SKM-1 treated with dmso at 0.1 percent for 144 hours (cell line): ENCODE results near the gene STK38L.

Source experiments
- DNase-seq: peaks from one replicate; lab custom pipeline; 2025; ENCODE audit not compliant: unreplicated experiment; lab: John Stamatoyannopoulos, UW

The STK38L gene

GRCh38 chr12:27309293-27309994 lies 65.4 kb downstream of the STK38L start:
- no peak for DNase-seq

GRCh38 chr12:27309995-27310315 lies 65.9 kb downstream of the STK38L start:
- no peak for DNase-seq

DNA sequence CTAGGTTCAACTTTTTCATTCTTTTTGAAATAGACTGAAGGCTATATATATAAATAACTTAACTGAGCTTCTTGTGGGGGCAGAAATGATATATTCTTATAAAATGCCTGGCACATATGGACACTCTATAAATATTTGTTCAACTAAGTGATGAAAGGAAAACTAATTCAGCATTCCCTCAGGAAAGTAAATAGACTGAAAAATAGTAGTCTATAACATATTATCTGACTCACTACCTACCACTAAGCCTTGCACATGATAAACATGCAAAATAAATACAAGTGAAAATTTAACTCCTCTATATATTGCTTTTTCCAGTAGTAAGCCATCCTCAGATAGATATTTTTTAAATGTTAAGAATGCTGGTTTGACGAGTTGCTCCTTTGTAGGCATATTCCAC lies 72.9 kb downstream of the STK38L start:
- DNase-seq: no peak

- no peak for DNase-seq
Measured at GRCh38 chr12:27319409-27319808, 75.3 kb downstream of the STK38L start.

- no peak for DNase-seq
Measured at GRCh38 chr12:27319848-27320247, 75.8 kb downstream of the STK38L start.

- no peak for DNase-seq
Measured at GRCh38 chr12:27324530-27324929, 80.4 kb downstream of the STK38L start.

- no peak for DNase-seq
Measured at GRCh38 chr12:27330846-27331245, 86.8 kb downstream of the STK38L start.

- no peak for DNase-seq
Measured at GRCh38 chr12:27331291-27331926, 87.3 kb downstream of the STK38L start.

DNA sequence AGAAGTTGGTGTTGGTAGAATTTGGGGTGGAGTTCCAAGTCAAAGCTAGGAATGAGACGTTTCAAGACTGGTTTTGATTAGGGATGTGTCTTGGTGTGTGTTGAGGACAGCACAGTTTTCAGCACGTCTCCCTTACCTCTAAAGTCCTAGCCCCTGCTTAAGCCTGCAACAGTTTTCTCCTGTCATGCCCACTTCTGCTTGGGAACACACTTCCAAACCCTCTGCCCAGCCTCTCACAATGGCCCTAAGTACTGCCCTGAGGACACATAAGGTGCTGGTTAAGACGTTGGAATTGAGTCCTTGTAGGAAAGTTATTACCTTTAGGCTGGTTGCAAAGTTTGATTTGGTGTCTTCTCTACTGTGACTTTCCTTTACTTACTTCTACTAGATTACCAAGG lies 87.8 kb downstream of the STK38L start:
- DNase-seq: no peak

DNA sequence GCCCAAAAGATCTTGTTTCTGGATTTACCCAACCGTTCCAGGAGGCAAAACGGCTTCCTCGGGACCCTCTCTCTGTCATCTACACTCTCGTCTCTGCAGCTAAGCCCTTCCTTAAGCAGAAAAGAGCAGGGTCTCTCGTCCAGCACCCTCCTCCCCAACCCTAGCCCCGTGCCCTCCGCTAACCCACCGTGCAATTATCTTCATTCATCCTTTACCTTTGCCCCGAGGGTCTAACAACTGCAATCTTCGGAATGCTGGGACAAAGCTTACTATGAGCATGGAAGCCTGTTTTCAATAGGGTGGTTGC lies 88.3 kb downstream of the STK38L start:
- DNase-seq: no peak

DNA sequence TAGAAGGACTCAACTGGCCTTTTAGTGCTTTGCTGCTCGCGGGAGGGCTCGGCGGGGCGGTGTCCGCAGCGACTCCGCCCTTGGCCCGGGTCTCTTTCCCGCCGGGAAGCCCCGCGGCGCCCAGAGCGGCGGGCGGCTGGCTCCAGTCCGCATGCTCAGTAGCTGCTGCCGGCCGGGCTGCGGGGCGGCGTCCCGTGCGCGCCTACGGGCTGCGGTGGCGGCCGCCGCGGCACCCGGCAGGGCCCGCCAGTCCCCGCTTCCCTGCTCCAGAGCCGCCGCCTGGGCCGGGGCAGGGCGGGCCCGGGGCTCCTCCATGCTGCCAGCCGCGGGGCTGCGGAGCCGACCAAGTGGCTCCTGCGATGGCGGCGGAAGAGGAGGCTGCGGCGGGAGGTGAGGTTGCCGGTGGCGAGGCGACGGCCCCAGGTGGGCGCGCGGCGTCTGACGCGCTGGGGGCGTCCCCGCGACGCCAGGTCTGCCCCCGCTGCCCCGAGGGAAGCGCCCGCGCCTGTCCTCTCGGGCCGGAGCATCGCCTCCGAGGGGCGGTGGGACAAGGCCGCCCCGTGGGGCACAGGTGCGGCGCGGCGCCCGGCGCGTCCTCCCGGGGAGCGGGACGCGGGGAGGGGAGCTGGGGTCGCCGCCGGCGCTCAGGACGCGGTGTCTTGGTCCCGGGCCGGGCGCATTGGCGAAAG lies 88.8 kb downstream of the STK38L start, which contains the start of gene BMAL2:
Gene BMAL2 (plus strand): TSS at position 123 of the 689 bp plus-strand sequence. CDS start 237 bp downstream, at position 360.
- DNase-seq: no peak

DNA sequence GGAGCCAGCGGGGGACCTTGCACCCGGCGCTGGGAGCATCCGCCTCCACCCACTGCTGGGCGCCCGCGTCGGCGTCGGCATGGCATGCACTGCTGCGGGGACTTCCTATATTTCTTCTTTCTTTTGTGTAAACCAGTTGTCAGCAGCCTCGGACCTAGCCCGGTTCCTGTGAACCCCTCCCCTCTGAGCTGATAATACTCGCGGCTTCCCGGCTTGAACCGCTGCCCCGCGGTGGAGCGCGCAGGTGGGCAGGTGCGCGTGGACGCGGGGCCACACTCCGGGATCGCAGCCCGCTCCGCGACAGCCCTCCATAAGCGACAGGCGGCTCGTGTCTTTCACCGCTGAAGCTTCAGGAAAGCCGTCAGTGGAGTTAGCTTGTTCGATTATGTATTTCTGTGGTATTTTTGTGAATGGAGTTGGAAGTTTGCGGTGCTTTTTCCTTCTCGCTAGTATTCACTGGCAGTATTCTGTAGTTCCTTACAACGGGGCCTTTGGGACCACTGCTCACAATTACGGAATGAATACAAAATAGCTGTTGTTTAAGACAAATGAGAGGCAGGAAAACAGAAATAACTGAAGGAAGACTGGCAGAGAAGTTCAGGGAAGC lies 89.4 kb downstream of the STK38L start:
- DNase-seq: no peak

- DNase-seq: no peak
Measured at GRCh38 chr12:27334042-27334720, 90.1 kb downstream of the STK38L start.

DNA sequence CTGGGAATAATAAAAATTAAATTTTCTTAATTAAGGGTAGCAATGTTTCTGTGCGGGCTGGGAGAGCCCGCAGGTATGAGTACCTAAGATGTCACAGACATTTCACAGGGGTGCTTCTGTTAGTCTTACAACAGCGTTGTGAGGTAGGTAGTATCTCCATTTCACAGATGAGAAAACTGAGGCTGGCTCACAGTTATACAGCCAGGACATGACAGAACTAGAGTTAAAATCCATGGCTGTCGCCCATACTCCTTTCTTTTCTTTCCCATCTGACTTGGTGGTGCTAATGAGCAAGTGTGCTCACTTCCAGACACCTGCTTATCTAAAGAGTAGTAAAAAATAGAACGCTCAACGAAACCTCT lies 90.6 kb downstream of the STK38L start:
- no peak for DNase-seq

DNA sequence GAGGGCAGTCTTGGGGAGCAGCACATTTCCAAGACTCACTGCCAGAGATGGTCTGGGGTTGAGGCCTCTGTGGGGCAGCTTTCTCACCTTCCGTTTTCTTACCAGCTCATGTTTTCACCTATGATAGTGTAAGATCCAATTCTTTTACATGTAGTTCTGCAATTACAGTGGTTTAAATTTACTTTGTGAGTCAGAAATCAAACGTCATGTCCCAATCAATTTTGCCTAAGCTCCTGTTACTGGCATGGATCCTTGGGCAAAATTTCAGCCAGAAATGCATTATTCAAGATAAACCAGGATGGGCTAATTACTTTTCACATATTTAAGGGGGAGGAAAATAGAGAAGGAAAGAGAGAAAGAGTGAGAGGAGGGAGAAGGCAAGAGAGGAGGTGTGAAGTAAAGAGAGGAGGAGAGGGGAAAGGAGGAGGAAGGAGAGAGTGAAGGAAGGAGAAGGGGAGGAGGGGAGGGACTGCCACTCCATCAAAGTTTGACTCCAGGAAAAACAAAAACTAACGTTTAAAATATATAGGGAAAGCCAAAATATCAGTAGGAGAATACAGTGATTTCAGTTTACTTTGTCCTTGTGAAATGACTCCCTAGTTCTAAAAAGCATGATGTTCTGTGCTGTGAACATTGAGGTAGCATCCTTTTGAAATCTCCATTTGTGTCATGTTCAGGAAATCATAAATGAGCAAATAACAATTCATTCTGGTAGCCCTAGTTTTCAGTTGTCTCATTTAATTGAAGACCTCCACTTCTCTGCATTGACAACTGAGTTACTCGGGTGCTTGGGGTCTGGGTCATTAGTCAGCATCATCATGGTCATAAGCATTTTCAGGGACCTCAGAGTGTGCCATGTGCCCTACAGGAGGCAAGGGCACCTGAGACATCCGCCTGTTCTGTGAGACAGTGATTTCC lies 91.5 kb downstream of the STK38L start:
- no peak for DNase-seq

- DNase-seq: no peak
Measured at GRCh38 chr12:27336282-27336653, 92.2 kb downstream of the STK38L start.

GRCh38 chr12:27337376-27337775 lies 93.3 kb downstream of the STK38L start:
- no peak for DNase-seq

DNA sequence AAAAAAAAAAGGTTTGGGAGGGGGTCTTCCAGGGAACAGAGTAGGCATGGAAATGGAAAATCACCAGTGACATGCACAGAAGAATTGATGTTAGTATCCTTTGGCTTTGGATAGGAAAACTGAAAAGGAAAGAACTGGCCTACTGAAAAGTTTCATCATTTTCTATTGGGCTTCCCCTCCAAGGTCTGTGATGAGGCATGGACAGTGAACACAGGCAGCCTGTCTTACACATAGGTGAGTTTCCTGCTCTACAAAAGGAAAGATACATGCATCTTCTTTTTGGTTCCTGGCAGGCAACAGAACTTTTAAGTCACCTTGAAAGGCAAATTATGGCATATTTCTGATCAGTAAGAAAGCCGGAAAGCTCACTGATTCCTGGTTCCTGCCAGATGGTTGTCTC lies 94.4 kb downstream of the STK38L start:
- DNase-seq: no peak

DNA sequence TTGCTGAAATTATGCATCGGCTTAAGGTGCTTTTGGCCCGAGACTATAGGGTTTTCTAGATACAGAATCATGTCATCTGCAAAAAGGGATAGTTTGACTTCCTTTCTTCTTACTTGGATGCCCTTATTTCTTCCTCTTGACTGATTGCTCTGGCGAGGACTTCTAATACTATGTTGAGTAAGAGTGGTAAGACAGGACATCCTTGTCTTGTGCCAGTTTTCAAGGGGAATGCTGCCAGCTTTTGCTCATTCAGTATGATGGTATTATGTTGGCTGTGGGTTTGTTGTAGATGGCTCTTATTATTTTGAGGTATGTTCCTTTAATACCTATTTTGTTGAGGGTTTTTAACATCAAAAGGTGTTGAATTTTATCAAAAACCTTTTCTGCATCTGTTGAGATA lies 96.9 kb downstream of the STK38L start:
- DNase-seq: no peak

DNA sequence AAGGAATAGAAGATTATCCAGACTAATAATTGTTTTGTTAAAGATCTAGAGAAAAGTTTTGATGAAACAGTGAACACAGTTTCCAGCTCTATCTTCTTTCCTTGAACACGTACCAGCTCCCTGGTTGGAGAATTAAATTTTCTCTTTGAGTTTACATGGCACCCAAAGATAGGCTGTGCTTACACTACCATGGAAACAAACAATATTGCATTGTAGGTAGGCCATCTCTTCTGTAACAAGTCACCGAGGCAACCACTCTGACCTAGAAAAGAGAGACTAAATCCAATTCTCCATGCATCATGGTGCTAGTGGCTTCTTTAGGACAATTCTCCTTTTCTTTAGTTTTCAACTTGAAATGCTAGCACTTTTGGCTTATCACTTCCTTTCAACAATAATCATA lies 98.5 kb downstream of the STK38L start:
- no peak for DNase-seq
